ENCODE data around the gene AAMDC. TPM values are rescaled to one million over a fixed set of nuclear protein-coding genes. Genes with fewer than 3 reads are reported as not detected.

Gene AAMDC
- total and polyA plus RNA-seq, 2 of the 13 experiments (the other 11 are each of a cell fraction or from before 2014, with no cell fraction given): 18.1 to 35.6 TPM

DNA sequence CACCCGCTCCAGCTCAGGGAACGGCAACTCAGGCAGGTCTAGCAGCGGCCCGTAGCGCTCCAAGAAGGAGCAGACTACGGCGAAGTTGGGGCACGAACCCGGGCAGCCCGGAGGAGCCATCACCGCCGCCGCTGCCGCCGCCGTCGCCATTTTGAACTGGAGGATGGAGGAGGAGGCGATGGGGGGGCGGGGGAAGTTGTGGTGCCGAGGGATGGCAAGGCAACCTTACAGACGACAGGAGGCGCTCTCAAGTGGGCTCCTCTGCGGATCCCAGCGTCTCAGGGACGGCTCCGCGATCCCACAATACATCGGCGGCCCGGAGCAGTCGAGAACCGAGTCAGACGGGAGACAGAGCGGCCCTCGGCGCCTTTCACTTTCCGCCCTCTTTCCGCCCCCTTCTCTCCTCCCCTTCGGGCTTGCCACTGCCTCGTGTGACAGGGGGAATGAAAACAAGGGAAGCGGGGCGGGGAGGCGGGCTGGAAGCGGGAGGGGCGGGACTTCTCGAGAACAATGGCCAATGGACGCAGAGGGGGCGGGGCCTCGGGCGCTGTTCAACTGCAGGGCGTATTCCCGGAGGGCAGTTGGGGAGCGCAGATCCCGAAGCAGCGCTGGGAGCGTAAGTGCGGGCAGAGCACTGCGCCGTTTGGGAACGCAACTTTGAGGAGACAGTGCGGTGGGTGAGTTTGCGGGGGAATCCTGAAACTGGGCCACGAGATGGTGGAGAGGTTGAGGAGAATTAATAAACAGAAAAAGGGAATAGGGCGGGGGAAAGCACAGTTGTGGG lies at the start of gene AAMDC, which contains the start of gene RSF1 (continued):
- TF ChIP-seq REXO4 (CRISPR knock-in tag; IDR thresholded peaks at IDR 0.05; ENCODE audit: borderline replicate concordance) (no peak), ZSCAN20 (CRISPR knock-in tag; IDR thresholded peaks at IDR 0.05; ENCODE audit: borderline replicate concordance) (no peak), ZNF761 (CRISPR knock-in tag; conservative IDR thresholded peaks at IDR 0.05) (no peak; the same call in 1 of the 2 replicates), JDP2 (CRISPR knock-in tag; IDR thresholded peaks at IDR 0.05; ENCODE audit: borderline replicate concordance) (no peak), PHB2 (IDR thresholded peaks at IDR 0.05; ENCODE audit: partially characterized antibody) (no peak), SOX5 (CRISPR knock-in tag; IDR thresholded peaks at IDR 0.05; ENCODE audit: borderline replicate concordance) (no peak), ZNF547 (CRISPR knock-in tag; IDR thresholded peaks at IDR 0.05) (no peak), ZFY (CRISPR knock-in tag; IDR thresholded peaks at IDR 0.05) (peak; percentile 60; the same call in 1 of the 2 replicates), DNMT3B (CRISPR knock-in tag; conservative IDR thresholded peaks at IDR 0.05) (no peak), ZNF780A (CRISPR knock-in tag; IDR thresholded peaks at IDR 0.05) (0 out of 2 replicates have a peak, but pooled peaks have one; percentile 75), PAWR (CRISPR knock-in tag; IDR thresholded peaks at IDR 0.05; ENCODE audit: borderline replicate concordance) (no peak), MLLT10 (CRISPR knock-in tag; IDR thresholded peaks at IDR 0.05) (no peak), ETV5 (CRISPR knock-in tag; IDR thresholded peaks at IDR 0.05; ENCODE audit: borderline replicate concordance) (no peak), SIX1 (CRISPR knock-in tag; IDR thresholded peaks at IDR 0.05; ENCODE audit: borderline replicate concordance) (0 out of 2 replicates have a peak, but pooled peaks have one; percentile 14), ZFP36 (IDR thresholded peaks at IDR 0.05; ENCODE audit: borderline replicate concordance, low read depth, low read length, partially characterized antibody) (no peak)
- TF ChIP-seq, protein P1, sequence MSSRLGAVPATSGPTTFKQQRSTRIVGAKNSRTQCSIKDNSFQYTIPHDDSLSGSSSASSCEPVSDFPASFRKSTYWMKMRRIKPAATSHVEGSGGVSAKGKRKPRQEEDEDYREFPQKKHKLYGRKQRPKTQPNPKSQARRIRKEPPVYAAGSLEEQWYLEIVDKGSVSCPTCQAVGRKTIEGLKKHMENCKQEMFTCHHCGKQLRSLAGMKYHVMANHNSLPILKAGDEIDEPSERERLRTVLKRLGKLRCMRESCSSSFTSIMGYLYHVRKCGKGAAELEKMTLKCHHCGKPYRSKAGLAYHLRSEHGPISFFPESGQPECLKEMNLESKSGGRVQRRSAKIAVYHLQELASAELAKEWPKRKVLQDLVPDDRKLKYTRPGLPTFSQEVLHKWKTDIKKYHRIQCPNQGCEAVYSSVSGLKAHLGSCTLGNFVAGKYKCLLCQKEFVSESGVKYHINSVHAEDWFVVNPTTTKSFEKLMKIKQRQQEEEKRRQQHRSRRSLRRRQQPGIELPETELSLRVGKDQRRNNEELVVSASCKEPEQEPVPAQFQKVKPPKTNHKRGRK (CRISPR knock-in tag; IDR thresholded peaks at IDR 0.05): no peak
- TF ChIP-seq, protein P2, sequence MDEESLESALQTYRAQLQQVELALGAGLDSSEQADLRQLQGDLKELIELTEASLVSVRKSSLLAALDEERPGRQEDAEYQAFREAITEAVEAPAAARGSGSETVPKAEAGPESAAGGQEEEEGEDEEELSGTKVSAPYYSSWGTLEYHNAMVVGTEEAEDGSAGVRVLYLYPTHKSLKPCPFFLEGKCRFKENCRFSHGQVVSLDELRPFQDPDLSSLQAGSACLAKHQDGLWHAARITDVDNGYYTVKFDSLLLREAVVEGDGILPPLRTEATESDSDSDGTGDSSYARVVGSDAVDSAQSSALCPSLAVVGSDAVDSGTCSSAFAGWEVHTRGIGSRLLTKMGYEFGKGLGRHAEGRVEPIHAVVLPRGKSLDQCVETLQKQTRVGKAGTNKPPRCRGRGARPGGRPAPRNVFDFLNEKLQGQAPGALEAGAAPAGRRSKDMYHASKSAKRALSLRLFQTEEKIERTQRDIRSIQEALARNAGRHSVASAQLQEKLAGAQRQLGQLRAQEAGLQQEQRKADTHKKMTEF (CRISPR knock-in tag; IDR thresholded peaks at IDR 0.05): peak; percentile 45; the same call in 1 of the 2 replicates
- TF ChIP-seq, protein P3, sequence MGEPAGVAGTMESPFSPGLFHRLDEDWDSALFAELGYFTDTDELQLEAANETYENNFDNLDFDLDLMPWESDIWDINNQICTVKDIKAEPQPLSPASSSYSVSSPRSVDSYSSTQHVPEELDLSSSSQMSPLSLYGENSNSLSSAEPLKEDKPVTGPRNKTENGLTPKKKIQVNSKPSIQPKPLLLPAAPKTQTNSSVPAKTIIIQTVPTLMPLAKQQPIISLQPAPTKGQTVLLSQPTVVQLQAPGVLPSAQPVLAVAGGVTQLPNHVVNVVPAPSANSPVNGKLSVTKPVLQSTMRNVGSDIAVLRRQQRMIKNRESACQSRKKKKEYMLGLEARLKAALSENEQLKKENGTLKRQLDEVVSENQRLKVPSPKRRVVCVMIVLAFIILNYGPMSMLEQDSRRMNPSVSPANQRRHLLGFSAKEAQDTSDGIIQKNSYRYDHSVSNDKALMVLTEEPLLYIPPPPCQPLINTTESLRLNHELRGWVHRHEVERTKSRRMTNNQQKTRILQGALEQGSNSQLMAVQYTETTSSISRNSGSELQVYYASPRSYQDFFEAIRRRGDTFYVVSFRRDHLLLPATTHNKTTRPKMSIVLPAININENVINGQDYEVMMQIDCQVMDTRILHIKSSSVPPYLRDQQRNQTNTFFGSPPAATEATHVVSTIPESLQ (CRISPR knock-in tag; conservative IDR thresholded peaks at IDR 0.05): no peak
- TF ChIP-seq, protein P4, sequence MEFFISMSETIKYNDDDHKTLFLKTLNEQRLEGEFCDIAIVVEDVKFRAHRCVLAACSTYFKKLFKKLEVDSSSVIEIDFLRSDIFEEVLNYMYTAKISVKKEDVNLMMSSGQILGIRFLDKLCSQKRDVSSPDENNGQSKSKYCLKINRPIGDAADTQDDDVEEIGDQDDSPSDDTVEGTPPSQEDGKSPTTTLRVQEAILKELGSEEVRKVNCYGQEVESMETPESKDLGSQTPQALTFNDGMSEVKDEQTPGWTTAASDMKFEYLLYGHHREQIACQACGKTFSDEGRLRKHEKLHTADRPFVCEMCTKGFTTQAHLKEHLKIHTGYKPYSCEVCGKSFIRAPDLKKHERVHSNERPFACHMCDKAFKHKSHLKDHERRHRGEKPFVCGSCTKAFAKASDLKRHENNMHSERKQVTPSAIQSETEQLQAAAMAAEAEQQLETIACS (CRISPR knock-in tag; IDR thresholded peaks at IDR 0.05): no peak
- TF ChIP-seq, protein P5, sequence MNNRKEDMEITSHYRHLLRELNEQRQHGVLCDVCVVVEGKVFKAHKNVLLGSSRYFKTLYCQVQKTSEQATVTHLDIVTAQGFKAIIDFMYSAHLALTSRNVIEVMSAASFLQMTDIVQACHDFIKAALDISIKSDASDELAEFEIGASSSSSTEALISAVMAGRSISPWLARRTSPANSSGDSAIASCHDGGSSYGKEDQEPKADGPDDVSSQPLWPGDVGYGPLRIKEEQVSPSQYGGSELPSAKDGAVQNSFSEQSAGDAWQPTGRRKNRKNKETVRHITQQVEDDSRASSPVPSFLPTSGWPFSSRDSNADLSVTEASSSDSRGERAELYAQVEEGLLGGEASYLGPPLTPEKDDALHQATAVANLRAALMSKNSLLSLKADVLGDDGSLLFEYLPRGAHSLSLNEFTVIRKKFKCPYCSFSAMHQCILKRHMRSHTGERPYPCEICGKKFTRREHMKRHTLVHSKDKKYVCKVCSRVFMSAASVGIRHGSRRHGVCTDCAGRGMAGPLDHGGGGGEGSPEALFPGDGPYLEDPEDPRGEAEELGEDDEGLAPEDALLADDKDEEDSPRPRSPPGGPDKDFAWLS (CRISPR knock-in tag; IDR thresholded peaks at IDR 0.05; ENCODE audit: borderline replicate concordance): no peak
